GM18519 (cell line): Measurements from ENCODE around the gene C1QL2.

Experiments used
- ATAC-seq: cut with Tn5 transposase; IDR thresholded peaks from one replicate; pipeline ENCODE4 v1.9.1; 2021; ENCODE audit warnings: mild to moderate bottlenecking, moderate library complexity; ENCODE audit not compliant: unreplicated experiment, low FRiP score

Gene C1QL2

DNA sequence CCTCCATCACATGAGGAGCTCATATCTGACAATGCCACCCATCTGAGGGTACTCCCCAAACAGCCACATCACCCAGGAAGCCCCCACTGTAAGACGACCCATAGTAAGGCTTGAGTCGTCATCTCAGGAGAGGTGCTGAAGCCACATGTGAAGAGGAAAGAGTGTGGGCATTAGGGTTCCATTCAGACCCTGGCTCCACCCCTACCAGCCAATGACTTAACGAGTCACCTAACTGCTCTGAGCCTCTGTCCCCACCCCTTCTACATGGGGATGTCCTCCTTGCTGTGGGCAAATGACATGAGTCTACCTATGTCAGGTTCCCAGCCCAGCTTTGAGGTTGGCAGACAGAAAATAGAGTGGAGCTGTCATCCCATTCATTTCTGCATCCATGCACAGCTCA is 46.3 kb downstream of the C1QL2 start:
- ATAC-seq, result no peak

DNA sequence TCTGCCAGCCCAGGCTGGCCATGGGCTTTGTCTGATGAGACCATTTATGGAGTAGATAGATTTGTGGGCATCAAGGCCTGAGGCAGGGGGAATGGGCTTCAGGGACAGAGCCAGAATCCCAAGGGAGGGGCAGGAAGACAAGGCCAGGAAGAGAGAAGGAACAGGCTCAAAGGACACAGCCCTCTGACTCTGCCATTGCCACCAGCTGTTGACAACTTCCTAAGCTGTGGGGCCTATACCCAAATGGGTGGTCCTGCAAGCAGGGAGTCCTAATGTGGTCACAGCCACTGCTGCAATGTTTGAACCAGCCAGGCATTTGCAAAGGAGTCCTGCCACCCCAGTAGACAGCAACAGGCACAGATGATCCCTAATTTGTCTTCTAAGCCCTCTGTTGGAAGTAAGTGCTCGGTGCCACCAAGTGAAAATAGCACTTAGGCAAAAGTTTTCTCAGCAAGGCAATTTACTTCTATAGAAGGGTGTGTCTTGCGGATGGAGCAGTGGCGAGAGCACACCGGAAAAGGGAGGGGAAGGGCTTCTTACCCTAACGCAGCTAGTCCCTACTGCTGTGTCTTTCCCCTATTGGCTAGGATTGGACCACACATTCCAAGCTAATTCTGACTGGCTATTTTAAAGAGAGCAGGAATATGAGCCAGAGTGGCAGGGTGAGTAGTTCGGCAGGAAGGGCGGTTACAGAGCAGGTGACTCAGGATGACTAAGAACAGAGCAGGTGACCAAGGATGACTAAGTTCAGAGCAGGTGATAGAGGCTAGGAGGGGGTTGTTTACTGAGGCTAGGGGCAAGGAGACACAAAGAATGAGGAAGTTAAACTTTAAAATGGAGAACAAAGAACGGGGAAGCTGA is 47.2 kb downstream of the C1QL2 start:
- ATAC-seq, result no peak

DNA sequence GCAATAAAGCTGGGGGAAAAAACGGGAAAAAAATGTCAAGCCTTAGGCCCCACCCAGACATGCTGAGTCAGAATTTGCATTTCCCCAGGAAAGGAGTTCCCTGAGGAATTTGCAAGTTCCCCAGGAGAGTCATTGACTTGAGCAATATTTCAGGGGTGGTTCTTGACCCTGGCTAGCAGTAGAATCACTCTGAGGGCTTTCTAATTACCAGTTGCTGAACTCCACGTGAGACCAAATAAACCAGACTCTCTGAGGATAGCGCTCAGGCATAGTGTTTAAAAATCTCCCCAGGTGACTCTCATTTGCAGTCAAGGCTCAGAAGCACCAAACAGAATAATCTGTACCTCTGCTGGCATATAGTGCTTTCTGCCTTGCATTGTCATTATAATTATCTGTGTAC is 48.7 kb downstream of the C1QL2 start:
- ATAC-seq, result no peak

DNA sequence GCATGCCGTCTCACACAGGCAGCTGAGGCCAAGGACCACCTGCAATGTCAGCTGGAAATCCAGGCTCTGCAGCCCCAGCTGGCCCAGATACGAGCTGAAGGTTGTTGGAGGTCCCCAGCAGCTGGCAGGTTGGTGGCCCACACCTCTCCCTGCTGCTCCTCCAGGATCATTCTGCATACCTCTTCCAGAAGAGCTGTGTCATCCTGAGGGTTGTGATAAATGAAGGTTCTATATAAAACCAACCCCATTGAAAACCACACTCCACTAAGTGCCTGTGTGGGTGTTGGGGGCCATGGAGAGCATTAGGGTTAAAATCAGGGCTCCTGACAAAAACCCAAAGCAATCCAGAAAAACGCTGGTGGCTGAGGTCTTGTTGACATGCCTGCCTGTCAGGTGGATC is 50.4 kb downstream of the C1QL2 start:
- no peak for ATAC-seq

DNA sequence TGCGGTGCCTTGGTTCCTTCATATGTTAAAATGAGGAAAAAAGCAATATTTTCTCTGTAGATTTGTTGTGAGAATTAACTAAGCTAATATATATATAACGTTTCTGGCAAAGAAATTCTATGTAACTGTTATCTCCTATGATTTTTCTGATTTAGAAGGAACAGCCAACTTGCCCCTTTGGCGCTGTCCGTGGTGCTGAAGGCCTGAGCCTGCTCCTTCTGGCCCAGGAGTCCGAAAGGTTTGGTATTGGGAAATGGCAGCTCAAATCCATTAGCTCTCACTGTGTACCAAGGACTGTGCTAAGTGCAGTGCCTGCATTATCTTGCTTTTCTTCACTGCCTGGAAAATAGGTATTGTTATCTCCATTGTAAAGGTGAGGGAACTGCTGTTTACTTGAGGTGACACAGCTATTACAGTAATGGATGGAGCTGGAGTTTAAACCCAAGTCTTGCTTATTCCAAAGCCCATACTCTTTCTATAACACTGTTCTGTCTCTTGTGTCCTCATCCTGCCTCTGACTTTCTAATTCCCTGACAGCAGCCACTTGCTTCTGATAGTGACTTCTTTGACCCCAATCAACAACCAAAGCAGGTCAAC is 52.2 kb downstream of the C1QL2 start:
- ATAC-seq, result no peak
